ENCODE results near the gene CLCN2. TPM values are rescaled to one million over a fixed set of nuclear protein-coding genes. Genes with fewer than 3 reads are reported as not detected.

The CLCN2 gene
- total RNA-seq, 1 donor from 2014 or later = 17.8 TPM

GRCh38 chr3:184354121-184354728 lies 7.2 kb downstream of the CLCN2 start:
- peaks cover 4% of the 10 kb centered on the region for H3K9me3 Mint-ChIP-seq (ENCODE audit: unreplicated experiment)
- H3K4me3 Mint-ChIP-seq (ENCODE audit: unreplicated experiment) = no peak overlapping the region
- H3K4me1 Mint-ChIP-seq (ENCODE audit: low read depth, unreplicated experiment) = peaks cover 8% of the 10 kb centered on the region
- H3K36me3 Mint-ChIP-seq (ENCODE audit: unreplicated experiment) = no peaks in the 10 kb centered on the region
- peaks cover 11% of the 10 kb centered on the region for H3K27me3 Mint-ChIP-seq (ENCODE audit: unreplicated experiment)
- TF ChIP-seq CTCF (IDR thresholded peaks at IDR 0.05; ENCODE audit: partially characterized antibody, unreplicated experiment) = peak; percentile 77
- DNase-seq = peak; percentile 69
- H3K27ac Mint-ChIP-seq (ENCODE audit: unreplicated experiment) = no peak overlapping the region

- no peak overlapping the region for H3K4me3 Mint-ChIP-seq (ENCODE audit: unreplicated experiment)
- no peak for TF ChIP-seq CTCF (IDR thresholded peaks at IDR 0.05; ENCODE audit: partially characterized antibody, unreplicated experiment)
- H3K36me3 Mint-ChIP-seq (ENCODE audit: unreplicated experiment) = no peaks in the 10 kb centered on the region
- no peak overlapping the region for H3K27ac Mint-ChIP-seq (ENCODE audit: unreplicated experiment)
- H3K27me3 Mint-ChIP-seq (ENCODE audit: unreplicated experiment) = peaks cover 11% of the 10 kb centered on the region
- no peak for DNase-seq
- peaks cover 6% of the 10 kb centered on the region for H3K9me3 Mint-ChIP-seq (ENCODE audit: unreplicated experiment)
- peaks cover 8% of the 10 kb centered on the region for H3K4me1 Mint-ChIP-seq (ENCODE audit: low read depth, unreplicated experiment)
Observed at GRCh38 chr3:184353546-184353941, 7.9 kb downstream of the CLCN2 start.

- TF ChIP-seq CTCF (IDR thresholded peaks at IDR 0.05; ENCODE audit: partially characterized antibody, unreplicated experiment) = no peak
- Mint-ChIP-seq H3K4me3 (ENCODE audit: unreplicated experiment) (no peak overlapping the region), H3K9me3 (ENCODE audit: unreplicated experiment) (peaks cover 6% of the 10 kb centered on the region), H3K27ac (ENCODE audit: unreplicated experiment) (no peak overlapping the region), H3K36me3 (ENCODE audit: unreplicated experiment) (no peaks in the 10 kb centered on the region), H3K4me1 (ENCODE audit: low read depth, unreplicated experiment) (peaks cover 8% of the 10 kb centered on the region), H3K27me3 (ENCODE audit: unreplicated experiment) (peaks cover 8% of the 10 kb centered on the region)
- DNase-seq = no peak
Observed at GRCh38 chr3:184352897-184353545, 8.4 kb downstream of the CLCN2 start.

GRCh38 chr3:184352149-184352785 lies 9.1 kb downstream of the CLCN2 start:
- no peak for DNase-seq
- Mint-ChIP-seq H3K4me3 (ENCODE audit: unreplicated experiment) (no peak overlapping the region), H3K9me3 (ENCODE audit: unreplicated experiment) (peaks cover 6% of the 10 kb centered on the region), H3K27me3 (ENCODE audit: unreplicated experiment) (peaks cover 7% of the 10 kb centered on the region), H3K27ac (ENCODE audit: unreplicated experiment) (no peak overlapping the region), H3K36me3 (ENCODE audit: unreplicated experiment) (no peaks in the 10 kb centered on the region), H3K4me1 (ENCODE audit: low read depth, unreplicated experiment) (peaks cover 8% of the 10 kb centered on the region)
- TF ChIP-seq CTCF (IDR thresholded peaks at IDR 0.05; ENCODE audit: partially characterized antibody, unreplicated experiment) = no peak

Data from glutamatergic neuron (in vitro differentiated cells).